HepG2 (cell line): ENCODE results near the gene RTRAF.

Source experiments
- BHLHE40 ChIP-seq: IDR thresholded peaks from 2 replicates; pipeline ENCODE4 v1.6.1; 2011; ENCODE audit warnings: low read length, improper control_type of control experiment
- EZH2 ChIP-seq: conservative IDR thresholded peaks from 2 replicates; pipeline ENCODE4 v1.6.1; 2012; ENCODE audit warnings: mild to moderate bottlenecking, low read depth, low read length, moderate library complexity
- MXI1 ChIP-seq: IDR thresholded peaks from 3 replicates; pipeline ENCODE4 v1.6.1; 2012; ENCODE audit warnings: low read depth, low read length, inconsistent platforms, borderline replicate concordance
- RBM22 ChIP-seq: fragments of 200-400 bp; formaldehyde crosslinking; optimal IDR thresholded peaks from 2 replicates; pipeline ENCODE3; 2017; ENCODE audit warnings: mild to moderate bottlenecking, low read length, moderate library complexity
- TBX2 ChIP-seq: sonication (generic); formaldehyde crosslinking; IDR thresholded peaks from 2 replicates; pipeline ENCODE4 v1.5.0; 2020; ENCODE audit warnings: missing genetic modification reagents, mild to moderate bottlenecking, borderline replicate concordance
- ZNF274 ChIP-seq: sonication (generic); formaldehyde crosslinking; IDR thresholded peaks from 2 replicates; pipeline ENCODE4 v1.5.1; 2020; ENCODE audit warnings: mild to moderate bottlenecking, missing genetic modification reagents
- ZNF788 ChIP-seq: sonication (generic); formaldehyde crosslinking; IDR thresholded peaks from 2 replicates; pipeline ENCODE4 v1.5.0; 2020; ENCODE audit warnings: mild to moderate bottlenecking, missing genetic modification reagents, borderline replicate concordance
- TF ChIP-seq, protein P1 (sequence below): sonication (generic); formaldehyde crosslinking; IDR thresholded peaks from 2 replicates; pipeline ENCODE4 v1.8.1; 2022; ENCODE audit warnings: mild to moderate bottlenecking, missing genetic modification reagents
- TF ChIP-seq, protein P2 (sequence below): sonication (generic); formaldehyde crosslinking; IDR thresholded peaks from 2 replicates; pipeline ENCODE4 v1.5.0; 2020; ENCODE audit warnings: mild to moderate bottlenecking, missing genetic modification reagents
- TF ChIP-seq, protein P3 (sequence below): sonication (generic); formaldehyde crosslinking; IDR thresholded peaks from 2 replicates; pipeline ENCODE4 v1.4.0; 2020; ENCODE audit warnings: missing genetic modification reagents
- TF ChIP-seq, protein P4 (sequence below): sonication (generic); formaldehyde crosslinking; IDR thresholded peaks from 2 replicates; pipeline ENCODE4 v1.5.0; 2020; ENCODE audit warnings: mild to moderate bottlenecking, missing genetic modification reagents, moderate library complexity
- TF ChIP-seq, protein P5 (sequence below): sonication (generic); formaldehyde crosslinking; IDR thresholded peaks from 2 replicates; pipeline ENCODE4 v1.8.0; 2022; ENCODE audit warnings: mild to moderate bottlenecking, missing genetic modification reagents, moderate library complexity

DNA sequence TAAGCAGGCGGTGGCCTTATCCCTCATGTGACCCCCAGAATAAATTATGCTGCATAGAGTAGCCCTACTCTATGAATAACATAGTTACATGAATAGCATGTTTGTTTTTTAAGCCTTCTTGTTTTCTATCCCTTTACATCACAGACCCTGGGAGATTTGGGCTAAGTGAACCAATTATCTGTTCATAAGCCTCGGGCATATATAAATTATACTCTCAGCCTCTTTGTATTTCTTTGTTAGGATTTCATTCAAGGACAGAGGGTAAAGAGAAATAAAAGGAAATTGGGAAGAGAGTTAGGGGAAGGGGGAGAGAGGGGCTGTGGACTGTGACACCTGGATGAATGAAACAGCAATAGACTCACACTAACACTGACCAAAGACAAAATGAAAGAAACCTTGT, 35.3 kb upstream of the RTRAF start:
- TF ChIP-seq, protein P1, sequence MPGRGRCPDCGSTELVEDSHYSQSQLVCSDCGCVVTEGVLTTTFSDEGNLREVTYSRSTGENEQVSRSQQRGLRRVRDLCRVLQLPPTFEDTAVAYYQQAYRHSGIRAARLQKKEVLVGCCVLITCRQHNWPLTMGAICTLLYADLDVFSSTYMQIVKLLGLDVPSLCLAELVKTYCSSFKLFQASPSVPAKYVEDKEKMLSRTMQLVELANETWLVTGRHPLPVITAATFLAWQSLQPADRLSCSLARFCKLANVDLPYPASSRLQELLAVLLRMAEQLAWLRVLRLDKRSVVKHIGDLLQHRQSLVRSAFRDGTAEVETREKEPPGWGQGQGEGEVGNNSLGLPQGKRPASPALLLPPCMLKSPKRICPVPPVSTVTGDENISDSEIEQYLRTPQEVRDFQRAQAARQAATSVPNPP (CRISPR knock-in tag), result no peak
- TF ChIP-seq, protein P2, sequence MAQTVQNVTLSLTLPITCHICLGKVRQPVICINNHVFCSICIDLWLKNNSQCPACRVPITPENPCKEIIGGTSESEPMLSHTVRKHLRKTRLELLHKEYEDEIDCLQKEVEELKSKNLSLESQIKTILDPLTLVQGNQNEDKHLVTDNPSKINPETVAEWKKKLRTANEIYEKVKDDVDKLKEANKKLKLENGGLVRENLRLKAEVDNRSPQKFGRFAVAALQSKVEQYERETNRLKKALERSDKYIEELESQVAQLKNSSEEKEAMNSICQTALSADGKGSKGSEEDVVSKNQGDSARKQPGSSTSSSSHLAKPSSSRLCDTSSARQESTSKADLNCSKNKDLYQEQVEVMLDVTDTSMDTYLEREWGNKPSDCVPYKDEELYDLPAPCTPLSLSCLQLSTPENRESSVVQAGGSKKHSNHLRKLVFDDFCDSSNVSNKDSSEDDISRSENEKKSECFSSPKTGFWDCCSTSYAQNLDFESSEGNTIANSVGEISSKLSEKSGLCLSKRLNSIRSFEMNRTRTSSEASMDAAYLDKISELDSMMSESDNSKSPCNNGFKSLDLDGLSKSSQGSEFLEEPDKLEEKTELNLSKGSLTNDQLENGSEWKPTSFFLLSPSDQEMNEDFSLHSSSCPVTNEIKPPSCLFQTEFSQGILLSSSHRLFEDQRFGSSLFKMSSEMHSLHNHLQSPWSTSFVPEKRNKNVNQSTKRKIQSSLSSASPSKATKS (CRISPR knock-in tag), result no peak
- TF ChIP-seq, protein P3, sequence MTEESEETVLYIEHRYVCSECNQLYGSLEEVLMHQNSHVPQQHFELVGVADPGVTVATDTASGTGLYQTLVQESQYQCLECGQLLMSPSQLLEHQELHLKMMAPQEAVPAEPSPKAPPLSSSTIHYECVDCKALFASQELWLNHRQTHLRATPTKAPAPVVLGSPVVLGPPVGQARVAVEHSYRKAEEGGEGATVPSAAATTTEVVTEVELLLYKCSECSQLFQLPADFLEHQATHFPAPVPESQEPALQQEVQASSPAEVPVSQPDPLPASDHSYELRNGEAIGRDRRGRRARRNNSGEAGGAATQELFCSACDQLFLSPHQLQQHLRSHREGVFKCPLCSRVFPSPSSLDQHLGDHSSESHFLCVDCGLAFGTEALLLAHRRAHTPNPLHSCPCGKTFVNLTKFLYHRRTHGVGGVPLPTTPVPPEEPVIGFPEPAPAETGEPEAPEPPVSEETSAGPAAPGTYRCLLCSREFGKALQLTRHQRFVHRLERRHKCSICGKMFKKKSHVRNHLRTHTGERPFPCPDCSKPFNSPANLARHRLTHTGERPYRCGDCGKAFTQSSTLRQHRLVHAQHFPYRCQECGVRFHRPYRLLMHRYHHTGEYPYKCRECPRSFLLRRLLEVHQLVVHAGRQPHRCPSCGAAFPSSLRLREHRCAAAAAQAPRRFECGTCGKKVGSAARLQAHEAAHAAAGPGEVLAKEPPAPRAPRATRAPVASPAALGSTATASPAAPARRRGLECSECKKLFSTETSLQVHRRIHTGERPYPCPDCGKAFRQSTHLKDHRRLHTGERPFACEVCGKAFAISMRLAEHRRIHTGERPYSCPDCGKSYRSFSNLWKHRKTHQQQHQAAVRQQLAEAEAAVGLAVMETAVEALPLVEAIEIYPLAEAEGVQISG (CRISPR knock-in tag), result no peak
- TF ChIP-seq, protein P4, sequence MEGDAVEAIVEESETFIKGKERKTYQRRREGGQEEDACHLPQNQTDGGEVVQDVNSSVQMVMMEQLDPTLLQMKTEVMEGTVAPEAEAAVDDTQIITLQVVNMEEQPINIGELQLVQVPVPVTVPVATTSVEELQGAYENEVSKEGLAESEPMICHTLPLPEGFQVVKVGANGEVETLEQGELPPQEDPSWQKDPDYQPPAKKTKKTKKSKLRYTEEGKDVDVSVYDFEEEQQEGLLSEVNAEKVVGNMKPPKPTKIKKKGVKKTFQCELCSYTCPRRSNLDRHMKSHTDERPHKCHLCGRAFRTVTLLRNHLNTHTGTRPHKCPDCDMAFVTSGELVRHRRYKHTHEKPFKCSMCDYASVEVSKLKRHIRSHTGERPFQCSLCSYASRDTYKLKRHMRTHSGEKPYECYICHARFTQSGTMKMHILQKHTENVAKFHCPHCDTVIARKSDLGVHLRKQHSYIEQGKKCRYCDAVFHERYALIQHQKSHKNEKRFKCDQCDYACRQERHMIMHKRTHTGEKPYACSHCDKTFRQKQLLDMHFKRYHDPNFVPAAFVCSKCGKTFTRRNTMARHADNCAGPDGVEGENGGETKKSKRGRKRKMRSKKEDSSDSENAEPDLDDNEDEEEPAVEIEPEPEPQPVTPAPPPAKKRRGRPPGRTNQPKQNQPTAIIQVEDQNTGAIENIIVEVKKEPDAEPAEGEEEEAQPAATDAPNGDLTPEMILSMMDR (CRISPR knock-in tag), result no peak
- TF ChIP-seq ZNF274 (CRISPR knock-in tag) (no peak), MXI1 (no peak), BHLHE40 (no peak), TBX2 (CRISPR knock-in tag) (no peak), ZNF788 (CRISPR knock-in tag) (no peak), EZH2 (no peak), RBM22 (no peak)
- TF ChIP-seq, protein P5, sequence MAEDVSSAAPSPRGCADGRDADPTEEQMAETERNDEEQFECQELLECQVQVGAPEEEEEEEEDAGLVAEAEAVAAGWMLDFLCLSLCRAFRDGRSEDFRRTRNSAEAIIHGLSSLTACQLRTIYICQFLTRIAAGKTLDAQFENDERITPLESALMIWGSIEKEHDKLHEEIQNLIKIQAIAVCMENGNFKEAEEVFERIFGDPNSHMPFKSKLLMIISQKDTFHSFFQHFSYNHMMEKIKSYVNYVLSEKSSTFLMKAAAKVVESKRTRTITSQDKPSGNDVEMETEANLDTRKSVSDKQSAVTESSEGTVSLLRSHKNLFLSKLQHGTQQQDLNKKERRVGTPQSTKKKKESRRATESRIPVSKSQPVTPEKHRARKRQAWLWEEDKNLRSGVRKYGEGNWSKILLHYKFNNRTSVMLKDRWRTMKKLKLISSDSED (CRISPR knock-in tag), result no peak
